Mesenchymal stem cell (in vitro differentiated cells and primary cell): Measurements from ENCODE around the gene SBK1.

Experiments
- DNase-seq: peaks from one replicate; pipeline ENCODE4 v3.0.0-alpha.2; 2013
- H2AFZ ChIP-seq: one replicate; pipeline ENCODE4 v1.6.1; 2013; ENCODE audit warnings: low read depth, mild to moderate bottlenecking, control low read depth, inconsistent platforms, low read length, moderate library complexity
- H2AK5ac ChIP-seq: 2 replicates; pipeline ENCODE4 v1.6.1; 2013; ENCODE audit warnings: low read length, moderate library complexity, mild to moderate bottlenecking, inconsistent platforms; ENCODE audit not compliant: severe bottlenecking
- H2BK120ac ChIP-seq: one replicate; pipeline ENCODE4 v1.6.1; 2013; ENCODE audit warnings: low read depth, mild to moderate bottlenecking, inconsistent platforms, low read length, moderate library complexity
- H2BK12ac ChIP-seq, 2 experiments: one replicate each; pipeline ENCODE4 v1.6.1; 2013; ENCODE audit warnings: inconsistent platforms in 2 of 2, low read length in 2 of 2, mild to moderate bottlenecking in 2 of 2, moderate library complexity in 2 of 2, control low read depth in 1 of 2
- H2BK15ac ChIP-seq: one replicate; pipeline ENCODE4 v1.6.1; 2013; ENCODE audit warnings: mild to moderate bottlenecking, low read depth, inconsistent platforms; ENCODE audit not compliant: poor library complexity, severe bottlenecking
- H2BK5ac ChIP-seq: 2 replicates; pipeline ENCODE4 v1.6.1; 2013; ENCODE audit warnings: low read depth, mild to moderate bottlenecking, low read length, control low read depth, inconsistent platforms; ENCODE audit not compliant: poor library complexity, severe bottlenecking
- H3K14ac ChIP-seq, 2 experiments: one replicate each; pipeline ENCODE4 v1.6.1; 2013; ENCODE audit warnings: inconsistent platforms in 2 of 2, low read length in 2 of 2, control low read depth in 1 of 2, mild to moderate bottlenecking in 1 of 2, moderate library complexity in 1 of 2
- H3K18ac ChIP-seq, 2 experiments: one replicate each; pipeline ENCODE4 v1.6.1; 2013; ENCODE audit warnings: inconsistent platforms in 2 of 2, low read length in 2 of 2, control low read depth in 1 of 2, low read depth in 1 of 2, mild to moderate bottlenecking in 1 of 2
- H3K23ac ChIP-seq, 2 experiments: one replicate each; pipeline ENCODE4 v1.6.1; 2013; ENCODE audit warnings: inconsistent platforms in 2 of 2, low read length in 2 of 2, mild to moderate bottlenecking in 2 of 2, moderate library complexity in 2 of 2, control low read depth in 1 of 2
- H3K27ac ChIP-seq: 2 replicates; pipeline ENCODE4 v1.5.1; 2013; ENCODE audit warnings: mild to moderate bottlenecking, moderate library complexity, low read length, control low read depth, inconsistent platforms; ENCODE audit not compliant: poor library complexity, severe bottlenecking
- H3K27me3 ChIP-seq, 2 experiments: 2 replicates each; pipeline versions ENCODE4 v1.6.1 to v1.7.0; 2013; ENCODE audit warnings: low read length in 2 of 2, mild to moderate bottlenecking in 2 of 2, moderate library complexity in 2 of 2, control low read depth in 1 of 2, inconsistent platforms in 1 of 2; ENCODE audit not compliant: control insufficient read depth in 1 of 2, insufficient read depth in 1 of 2
- H3K36me3 ChIP-seq, 2 experiments: 2 replicates each; pipeline versions ENCODE4 v1.6.1 to v1.7.0; 2013; ENCODE audit warnings: low read length in 2 of 2, control low read depth in 1 of 2, inconsistent platforms in 1 of 2, low read depth in 1 of 2, mild to moderate bottlenecking in 1 of 2; ENCODE audit not compliant: insufficient read depth in 2 of 2, control insufficient read depth in 1 of 2
- H3K4ac ChIP-seq, 2 experiments: one replicate each; pipeline ENCODE4 v1.6.1; 2013; ENCODE audit warnings: inconsistent platforms in 2 of 2, low read length in 2 of 2, mild to moderate bottlenecking in 2 of 2, moderate library complexity in 2 of 2, control low read depth in 1 of 2, low read depth in 1 of 2
- H3K4me1 ChIP-seq: 2 replicates; pipeline ENCODE4 v1.6.1; 2013; ENCODE audit warnings: low read depth, low read length, control low read depth; ENCODE audit not compliant: control insufficient read depth, insufficient read depth
- H3K4me2 ChIP-seq: 2 replicates; pipeline ENCODE4 v1.6.1; 2013; ENCODE audit warnings: low read length, mild to moderate bottlenecking, inconsistent platforms; ENCODE audit not compliant: poor library complexity, severe bottlenecking
- H3K4me3 ChIP-seq, 2 experiments: 2 replicates each; pipeline versions ENCODE4 v1.5.1 to v1.7.0; 2013; ENCODE audit warnings: low read length in 2 of 2, mild to moderate bottlenecking in 2 of 2, control low read depth in 1 of 2, low read depth in 1 of 2; ENCODE audit not compliant: insufficient read depth in 1 of 2
- H3K79me1 ChIP-seq: replicated peaks from 2 replicates; pipeline ENCODE4 v1.6.1; 2013; ENCODE audit warnings: mild to moderate bottlenecking, control low read depth, low read length, inconsistent platforms; ENCODE audit not compliant: poor library complexity, severe bottlenecking
- H3K9ac ChIP-seq: 2 replicates; pipeline ENCODE4 v1.7.0; 2013; ENCODE audit warnings: mild to moderate bottlenecking, low read length, moderate library complexity
- H3K9me3 ChIP-seq: 2 replicates; pipeline ENCODE4 v1.7.0; 2013; ENCODE audit warnings: mild to moderate bottlenecking, low read length; ENCODE audit not compliant: control insufficient read depth
- H4K8ac ChIP-seq: one replicate; pipeline ENCODE4 v1.6.1; 2013; ENCODE audit warnings: inconsistent platforms, mild to moderate bottlenecking, low read length, moderate library complexity
- H4K91ac ChIP-seq: one replicate; pipeline ENCODE4 v1.6.1; 2013; ENCODE audit warnings: mild to moderate bottlenecking, low read length, inconsistent platforms
- WGBS: methylation state at CpG from one replicate; pipeline ENCODE4 v1.1.7; 2013; ENCODE audit warnings: mixed read lengths; 5-methylcytosine and 5-hydroxymethylcytosine counted together

SBK1 gene

DNA sequence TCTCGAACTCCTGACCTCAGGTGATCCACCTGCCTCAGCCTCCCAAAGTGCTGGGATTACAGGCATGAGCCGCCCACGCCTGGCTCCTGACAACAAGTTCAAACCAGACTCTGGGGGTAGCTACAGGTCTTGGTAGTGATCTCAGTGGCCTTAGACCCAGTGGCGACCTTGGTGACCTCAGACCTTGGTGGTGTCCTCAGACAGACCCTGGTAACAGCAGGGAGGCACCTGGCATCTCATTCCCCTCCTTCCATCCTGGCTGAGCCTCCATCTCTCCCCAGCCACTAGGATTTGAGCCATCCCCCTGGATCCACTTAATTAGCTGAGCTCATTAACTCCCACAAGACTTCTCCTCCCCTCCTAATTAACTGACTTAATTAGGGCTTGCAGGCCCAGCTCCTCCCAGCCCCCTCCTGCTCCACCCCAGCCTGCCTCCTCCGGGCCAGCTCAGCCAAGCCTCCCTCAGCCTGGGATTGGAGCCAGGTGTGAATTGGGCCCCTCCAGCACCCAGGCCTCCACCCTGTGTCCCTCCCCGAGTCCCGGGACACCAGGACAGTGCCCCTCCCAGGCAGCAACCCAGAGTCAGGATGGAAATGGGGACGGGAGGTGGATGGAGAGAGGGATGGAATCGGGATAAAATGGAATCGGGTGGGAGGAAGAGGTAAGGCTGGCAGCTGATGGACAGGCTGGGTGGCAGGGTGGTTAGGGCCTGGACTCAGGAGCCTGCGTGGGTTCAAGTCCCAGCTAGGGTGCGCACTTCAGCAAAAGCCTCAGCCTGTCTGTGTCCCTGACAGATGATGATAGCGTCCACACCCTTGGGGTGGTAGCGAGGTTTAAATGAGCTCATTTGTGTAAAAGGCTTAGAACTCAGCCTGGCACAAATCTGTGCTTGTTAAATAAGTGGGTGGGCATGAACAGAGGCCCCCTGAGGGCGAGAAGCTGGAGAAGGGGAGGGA is 11.2 kb upstream of the SBK1 start:
- Histone ChIP-seq H3K4me1 (peaks cover 6% of the 10 kb centered on the region), H2BK15ac (no peak overlapping the region), H4K8ac (no peak overlapping the region), H3K23ac (no peak overlapping the region), H3K36me3 (no peaks in the 10 kb centered on the region), H3K4ac (no peak overlapping the region), H3K14ac (no peak overlapping the region), H2BK12ac (no peak overlapping the region), H3K9me3 (no peaks in the 10 kb centered on the region), H2AFZ (no peak overlapping the region), H3K27me3 (peaks cover 21 to 69% of the 10 kb centered on the region in 2 experiments), H4K91ac (no peak overlapping the region), H3K4me2 (no peak overlapping the region), H3K18ac (no peak overlapping the region), H3K27ac (no peak overlapping the region), H2BK120ac (no peak overlapping the region), H3K4me3 (no peak overlapping the region), H2BK5ac (no peak overlapping the region), H3K9ac (no peak overlapping the region), H2AK5ac (no peak overlapping the region), H3K79me1 (no peaks in the 10 kb centered on the region)
- 71% methylated on average over 15 of the region's 15 CpGs for WGBS
- DNase-seq: no peak

DNA sequence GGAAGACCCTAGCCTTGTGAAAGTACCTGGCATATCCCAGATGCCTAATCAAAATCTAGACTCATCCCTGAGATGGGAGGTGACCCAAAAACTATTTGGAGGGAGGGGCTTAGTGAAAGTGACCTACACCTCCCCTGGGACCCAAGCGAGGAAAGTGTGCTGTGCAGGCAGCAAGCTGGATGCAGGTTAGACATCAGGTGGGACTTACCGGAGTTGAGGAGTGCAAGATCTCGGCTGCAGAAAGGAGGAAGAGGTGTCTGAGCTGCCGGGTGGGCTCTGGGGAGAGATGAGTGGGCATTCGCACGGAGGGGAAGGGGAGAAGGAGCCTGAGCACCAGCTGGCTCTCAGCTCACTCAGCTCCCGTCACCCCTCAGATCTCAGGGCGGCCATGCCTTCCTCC is 10.3 kb upstream of the SBK1 start:
- Histone ChIP-seq H3K9ac (no peak overlapping the region), H3K4me1 (peaks cover 6% of the 10 kb centered on the region), H2BK120ac (no peak overlapping the region), H3K36me3 (no peaks in the 10 kb centered on the region), H2BK12ac (no peak overlapping the region), H3K4me3 (no peak overlapping the region), H3K4me2 (no peak overlapping the region), H3K9me3 (no peaks in the 10 kb centered on the region), H3K18ac (no peak overlapping the region), H3K27ac (no peak overlapping the region), H4K8ac (no peak overlapping the region), H2BK15ac (no peak overlapping the region), H3K27me3 (peaks cover 16 to 68% of the 10 kb centered on the region in 2 experiments), H4K91ac (no peak overlapping the region), H2AK5ac (no peak overlapping the region), H3K14ac (no peak overlapping the region), H2AFZ (no peak overlapping the region), H3K79me1 (no peaks in the 10 kb centered on the region), H2BK5ac (no peak overlapping the region), H3K4ac (no peak overlapping the region), H3K23ac (no peak overlapping the region)
- DNase-seq: no peak
- WGBS: 84% methylated on average over 8 of the region's 8 CpGs

DNA sequence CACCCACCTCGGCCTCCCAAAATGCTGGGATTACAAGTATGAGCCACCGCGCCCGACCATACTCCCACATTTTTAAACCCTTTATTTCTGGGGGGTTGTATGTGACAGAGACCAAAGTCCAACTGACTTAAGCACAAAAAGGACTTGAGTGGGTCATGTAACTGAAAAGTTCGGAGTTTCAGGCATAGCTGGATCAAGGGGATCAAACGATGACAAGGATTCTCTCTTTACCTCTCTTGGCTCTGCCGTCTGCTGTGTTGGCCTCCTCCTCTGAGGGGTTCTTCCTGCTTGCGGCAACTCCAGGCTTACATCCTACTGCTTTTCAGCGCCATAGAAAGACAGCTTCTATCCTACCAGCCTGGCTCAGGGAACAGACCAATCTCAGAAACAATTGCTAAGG is 9.2 kb upstream of the SBK1 start:
- Histone ChIP-seq H3K4ac (no peak overlapping the region), H3K9me3 (peaks cover 2% of the 10 kb centered on the region), H3K36me3 (no peaks in the 10 kb centered on the region), H2BK12ac (no peak overlapping the region), H3K4me1 (no peaks in the 10 kb centered on the region), H4K8ac (no peak overlapping the region), H2AFZ (no peak overlapping the region), H3K79me1 (no peaks in the 10 kb centered on the region), H3K4me3 (no peak overlapping the region), H2AK5ac (no peak overlapping the region), H3K18ac (no peak overlapping the region), H2BK120ac (no peak overlapping the region), H2BK15ac (no peak overlapping the region), H4K91ac (no peak overlapping the region), H2BK5ac (no peak overlapping the region), H3K27me3 (peaks cover 15 to 73% of the 10 kb centered on the region in 2 experiments), H3K14ac (no peak overlapping the region), H3K23ac (no peak overlapping the region), H3K27ac (no peak overlapping the region), H3K4me2 (no peak overlapping the region), H3K9ac (no peak overlapping the region)
- no peak for DNase-seq
- 69% methylated on average over 4 of the region's 9 CpGs for WGBS

DNA sequence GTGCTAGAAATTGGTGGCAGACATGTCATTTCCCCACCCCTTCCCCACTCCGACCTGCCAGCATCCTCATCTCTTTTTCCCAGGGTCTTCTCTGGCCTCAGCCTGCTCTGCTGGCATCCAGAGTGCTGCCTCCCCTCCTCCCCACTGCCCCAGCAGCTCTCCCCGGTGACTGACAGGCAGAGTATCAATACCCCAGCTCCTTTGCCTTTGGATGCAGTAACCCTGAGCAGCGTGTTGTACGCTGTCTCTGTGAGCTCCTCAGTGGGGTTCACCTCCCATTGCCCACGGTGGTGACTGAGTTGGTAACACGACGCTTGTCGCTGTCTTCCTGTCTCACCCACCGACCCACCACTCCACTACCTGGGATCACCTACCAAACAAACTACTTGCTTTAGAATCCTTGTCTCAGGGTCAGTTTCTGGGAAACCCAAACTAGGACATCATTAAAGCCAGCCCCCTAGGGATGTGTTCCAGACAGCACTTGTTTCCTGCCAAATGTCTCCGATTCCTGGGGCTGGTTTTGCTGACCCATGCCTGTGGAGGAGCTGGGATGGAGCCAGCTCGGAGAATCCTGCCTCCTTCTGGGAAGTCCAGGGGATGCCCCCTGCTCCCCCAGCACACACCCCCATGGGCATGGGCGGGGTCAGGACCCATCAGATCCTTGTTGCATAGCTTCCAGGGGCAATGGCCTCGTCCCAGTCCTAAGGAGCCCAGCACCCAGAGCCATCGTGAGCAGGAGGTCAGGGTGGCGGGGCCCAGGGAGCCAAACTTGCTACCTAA is 8.3 kb upstream of the SBK1 start:
- H2AFZ ChIP-seq: no peak overlapping the region

More for the DNA sequence above, 8.3 kb upstream of the SBK1 start:
- no peak overlapping the region for H3K9ac ChIP-seq
- H3K27me3 ChIP-seq: peaks cover 20 to 76% of the 10 kb centered on the region in 2 experiments
- no peak for DNase-seq
- H2BK15ac ChIP-seq: no peak overlapping the region
- H3K4ac ChIP-seq: no peak overlapping the region
- no peak overlapping the region for H3K18ac ChIP-seq
- H3K4me2 ChIP-seq: no peak overlapping the region
- no peak overlapping the region for H3K23ac ChIP-seq
- no peaks in the 10 kb centered on the region for H3K79me1 ChIP-seq
- no peak overlapping the region for H2BK5ac ChIP-seq
- H2AK5ac ChIP-seq: no peak overlapping the region
- H4K91ac ChIP-seq: no peak overlapping the region
- no peak overlapping the region for H2BK120ac ChIP-seq
- no peak overlapping the region for H3K14ac ChIP-seq
- H3K36me3 ChIP-seq: no peaks in the 10 kb centered on the region
- WGBS: 72% methylated on average over 14 of the region's 15 CpGs
- H3K4me1 ChIP-seq: no peaks in the 10 kb centered on the region
- no peak overlapping the region for H4K8ac ChIP-seq
- H3K4me3 ChIP-seq: no peak overlapping the region
- H2BK12ac ChIP-seq: no peak overlapping the region
- no peak overlapping the region for H3K27ac ChIP-seq
- H3K9me3 ChIP-seq: peaks cover 2% of the 10 kb centered on the region
